HG03439 (cell line): Measurements from ENCODE around the gene USP40.

Experiments used
- ATAC-seq: cut with Tn5 transposase; IDR thresholded peaks from one replicate; pipeline ENCODE4 v1.9.1; 2021; ENCODE audit warnings: mild to moderate bottlenecking, moderate library complexity; ENCODE audit not compliant: unreplicated experiment

USP40 gene

DNA sequence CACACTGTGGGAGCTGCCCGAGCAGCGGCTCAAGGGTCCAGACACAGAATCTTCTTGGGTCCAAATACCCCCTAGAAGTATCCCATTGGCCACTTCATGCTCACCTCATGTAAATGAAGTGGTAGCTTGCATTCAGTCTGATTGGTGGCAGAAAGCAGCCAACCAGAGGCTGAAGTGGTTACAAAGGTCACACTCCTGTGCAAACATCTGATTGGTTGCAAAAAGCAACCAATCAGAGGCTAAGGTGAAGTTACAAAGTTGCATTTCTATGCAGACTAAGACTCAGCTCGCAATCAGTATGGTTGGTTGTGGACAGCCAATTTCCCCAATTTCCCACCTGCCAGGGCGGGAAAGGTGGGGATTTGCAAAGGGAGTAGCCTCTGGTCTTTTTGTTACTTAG lies 118.0 kb downstream of the USP40 start:
- ATAC-seq = no peak

DNA sequence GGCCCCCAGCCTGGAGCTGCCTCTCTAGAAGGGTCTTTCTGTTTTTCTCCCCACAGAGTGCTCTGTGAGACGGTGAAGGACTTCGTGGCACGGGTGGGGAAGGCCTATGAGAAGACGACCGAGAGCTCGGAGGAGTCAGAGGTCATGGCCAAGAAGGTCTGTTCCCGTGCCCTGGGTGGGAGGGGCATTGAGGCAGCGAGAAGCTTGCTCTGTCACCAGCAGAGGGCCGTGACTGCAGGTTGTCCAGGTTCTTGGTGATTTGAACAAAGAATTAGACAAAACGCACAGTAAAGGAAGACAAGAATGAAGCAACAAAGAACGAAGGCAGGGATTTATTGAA lies 118.4 kb downstream of the USP40 start:
- ATAC-seq = no peak

DNA sequence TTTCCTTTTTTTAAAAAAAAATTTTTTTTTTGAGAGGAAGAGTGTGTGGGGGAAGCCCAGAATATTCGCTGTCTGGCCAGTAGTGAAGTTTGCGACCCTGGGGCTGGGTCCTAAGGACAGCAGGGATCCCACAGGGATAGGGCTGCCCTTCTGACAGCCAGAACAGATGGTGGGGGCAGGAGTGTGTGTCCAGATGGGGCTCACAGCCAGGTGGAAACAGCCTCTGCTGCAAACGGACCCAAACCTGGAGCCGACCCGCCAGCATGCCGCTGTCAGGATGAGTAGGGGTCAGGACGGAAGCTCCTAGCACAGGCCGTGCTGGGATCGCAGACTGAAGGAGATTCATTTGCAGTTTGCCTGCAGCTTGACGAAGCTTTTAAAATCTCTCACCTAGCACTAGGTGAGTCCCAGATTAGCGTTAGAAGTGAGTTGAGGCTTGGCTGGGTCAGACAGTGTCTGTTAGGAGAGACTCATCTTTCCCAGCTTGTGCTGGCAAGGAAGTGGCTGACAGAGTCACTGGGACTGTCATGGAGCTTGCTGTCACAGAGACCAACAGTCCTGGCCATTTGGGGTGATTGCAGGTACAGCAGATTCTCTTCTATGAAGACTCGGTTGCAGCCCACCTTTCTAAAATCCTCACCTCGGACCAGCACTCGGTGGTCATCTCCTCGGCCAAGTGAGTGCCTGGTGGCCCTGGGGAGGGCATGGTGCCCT lies 118.9 kb downstream of the USP40 start:
- no peak for ATAC-seq

DNA sequence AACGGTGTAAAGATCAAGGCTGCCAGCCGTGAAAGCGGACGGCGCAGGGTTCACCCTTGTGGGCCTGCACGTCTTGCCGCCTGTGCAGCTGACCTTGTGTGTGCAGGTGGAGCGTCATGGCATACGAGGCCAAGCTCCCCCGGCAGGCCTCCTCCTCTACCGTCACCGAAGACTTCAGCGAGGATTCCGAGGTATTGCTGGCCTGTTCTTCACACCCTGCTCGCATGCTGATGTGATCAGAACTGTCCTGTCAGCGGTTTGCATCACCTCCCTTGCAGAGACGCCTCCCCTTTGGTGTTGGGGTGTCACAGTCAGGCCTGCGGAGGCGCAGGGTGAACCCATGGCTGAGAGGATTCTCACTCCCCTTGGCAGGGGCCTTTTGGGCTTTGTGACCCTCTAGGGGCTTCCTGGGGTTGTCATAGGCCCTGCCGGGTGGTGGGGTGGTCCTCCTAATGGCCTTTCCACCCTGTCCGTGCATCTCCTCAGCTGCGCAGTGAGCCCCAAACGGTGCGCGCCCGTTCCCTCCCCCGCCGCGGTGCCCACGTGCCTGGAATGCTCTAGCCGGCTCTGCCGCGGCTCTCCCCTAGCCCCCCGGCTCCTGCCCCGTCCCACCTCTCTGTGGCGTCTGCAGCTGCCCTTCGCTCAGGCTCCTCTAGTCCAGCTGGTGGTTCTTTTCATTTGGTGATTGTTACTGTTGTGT lies 119.8 kb downstream of the USP40 start:
- ATAC-seq = no peak

DNA sequence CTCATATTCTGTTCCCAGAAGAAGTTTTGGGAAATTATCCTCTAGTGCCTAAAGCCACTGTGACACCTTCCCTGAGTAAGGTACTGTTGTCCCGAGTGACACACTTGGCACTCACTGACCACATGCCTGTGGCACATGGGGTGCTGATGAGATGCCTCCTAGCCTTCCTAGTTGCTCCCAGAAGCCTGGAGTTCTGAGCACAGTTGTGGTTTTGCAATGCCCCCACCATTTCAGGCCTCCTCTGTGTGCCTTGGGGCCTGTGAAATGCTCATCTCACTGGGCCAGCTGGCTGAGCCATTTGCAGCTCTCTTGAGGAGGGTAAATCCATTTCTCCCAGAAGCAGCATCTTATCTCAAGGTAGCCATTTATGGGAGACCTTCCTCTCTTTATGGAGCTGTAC lies 120.5 kb downstream of the USP40 start:
- no peak for ATAC-seq

DNA sequence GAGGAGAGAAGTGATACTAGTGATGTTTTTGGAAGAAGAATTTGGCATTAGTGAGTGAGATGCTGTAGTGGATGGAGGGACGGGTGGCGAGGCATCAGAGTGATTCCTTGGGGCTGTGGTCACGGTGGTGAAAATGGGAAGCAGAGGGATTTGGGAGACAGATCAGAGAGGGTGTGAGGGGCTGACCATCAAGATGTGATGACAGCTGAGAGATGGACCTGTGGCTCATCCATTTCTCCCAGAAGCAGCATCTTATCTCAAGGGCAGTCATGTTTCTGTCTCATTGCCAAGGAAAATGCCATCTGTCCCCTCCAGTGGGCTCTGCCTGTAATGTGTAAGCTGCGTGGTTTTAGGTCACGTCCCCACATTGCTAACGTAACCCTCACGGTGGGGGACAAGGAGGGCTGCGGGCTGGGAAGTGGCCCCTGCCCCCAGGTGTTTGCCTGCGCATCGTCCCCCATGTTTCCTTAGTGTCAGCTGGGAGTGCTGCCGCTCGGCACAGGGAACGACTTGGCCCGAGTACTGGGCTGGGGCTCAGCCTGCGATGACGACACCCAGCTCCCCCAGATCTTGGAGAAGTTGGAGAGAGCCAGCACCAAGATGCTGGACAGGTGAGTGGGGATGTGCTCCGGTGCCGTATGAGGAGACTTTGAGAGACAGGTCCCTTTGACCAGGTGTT lies 121.3 kb downstream of the USP40 start:
- ATAC-seq = no peak

DNA sequence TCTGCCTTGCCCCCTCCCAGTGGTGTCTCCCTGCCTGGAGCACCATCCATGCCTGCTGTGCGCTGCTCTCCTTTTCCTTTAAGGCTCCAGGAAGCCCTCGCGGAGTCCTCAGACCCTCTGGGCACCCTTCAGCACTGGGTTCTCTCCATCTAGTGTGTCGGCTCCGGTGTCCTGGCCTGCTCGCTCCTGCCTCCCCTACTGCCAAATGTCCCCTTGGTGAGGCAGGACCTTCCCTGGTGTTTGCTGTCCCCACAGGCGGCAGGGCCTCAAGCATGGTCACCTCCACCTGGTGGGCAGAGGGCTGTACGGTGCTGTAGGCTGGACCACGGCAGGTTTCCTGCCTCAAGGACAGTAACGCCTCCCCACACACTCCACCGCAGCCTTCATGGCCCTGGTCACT lies 122.1 kb downstream of the USP40 start:
- ATAC-seq = no peak

DNA sequence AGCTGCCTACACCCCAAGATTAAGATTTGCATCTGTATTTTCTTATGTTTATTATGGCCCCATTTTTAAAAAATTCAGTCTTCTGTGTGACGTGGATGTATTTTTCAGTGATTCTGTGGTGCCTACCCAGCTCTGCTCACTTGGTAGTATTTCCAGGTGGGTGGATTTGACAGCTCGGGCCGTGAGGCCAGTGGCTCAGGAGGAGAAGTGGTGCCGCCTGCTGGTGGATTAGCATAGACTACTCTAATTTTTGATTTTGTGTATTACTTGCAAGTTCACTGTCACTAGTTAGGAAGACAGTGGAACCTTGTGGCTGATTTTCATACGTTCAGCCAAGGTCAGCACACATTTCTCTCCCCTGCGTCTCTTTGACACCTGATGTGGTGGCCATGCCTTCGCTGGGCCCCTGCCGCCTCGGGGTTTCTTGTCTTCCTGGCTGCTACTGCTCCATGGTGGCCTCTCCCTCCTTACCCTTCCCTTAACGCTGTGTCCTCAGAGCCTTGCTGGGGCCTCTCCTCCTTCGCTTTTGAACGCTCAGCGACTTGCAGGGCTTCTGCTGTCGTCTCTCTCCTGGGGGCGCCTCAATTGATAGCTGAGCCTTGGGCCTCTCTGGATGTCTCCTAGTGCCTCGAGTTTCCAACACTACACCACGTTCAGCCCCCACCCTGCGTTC lies 122.9 kb downstream of the USP40 start:
- ATAC-seq = no peak

DNA sequence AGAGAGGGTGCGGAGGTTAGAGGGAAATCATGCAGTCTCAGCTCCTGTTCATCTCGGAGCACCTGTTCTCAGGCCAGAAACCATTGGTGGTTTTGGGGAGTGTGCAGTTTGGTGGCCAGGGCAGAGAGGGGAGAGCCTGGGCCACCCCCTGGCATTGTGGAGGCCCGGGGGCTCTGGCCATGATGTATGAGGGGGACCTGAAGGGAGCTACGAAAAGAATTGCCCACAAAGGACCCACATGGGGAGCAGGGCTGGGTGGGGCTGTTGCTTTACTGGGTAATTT lies 124.6 kb downstream of the USP40 start:
- no peak for ATAC-seq

DNA sequence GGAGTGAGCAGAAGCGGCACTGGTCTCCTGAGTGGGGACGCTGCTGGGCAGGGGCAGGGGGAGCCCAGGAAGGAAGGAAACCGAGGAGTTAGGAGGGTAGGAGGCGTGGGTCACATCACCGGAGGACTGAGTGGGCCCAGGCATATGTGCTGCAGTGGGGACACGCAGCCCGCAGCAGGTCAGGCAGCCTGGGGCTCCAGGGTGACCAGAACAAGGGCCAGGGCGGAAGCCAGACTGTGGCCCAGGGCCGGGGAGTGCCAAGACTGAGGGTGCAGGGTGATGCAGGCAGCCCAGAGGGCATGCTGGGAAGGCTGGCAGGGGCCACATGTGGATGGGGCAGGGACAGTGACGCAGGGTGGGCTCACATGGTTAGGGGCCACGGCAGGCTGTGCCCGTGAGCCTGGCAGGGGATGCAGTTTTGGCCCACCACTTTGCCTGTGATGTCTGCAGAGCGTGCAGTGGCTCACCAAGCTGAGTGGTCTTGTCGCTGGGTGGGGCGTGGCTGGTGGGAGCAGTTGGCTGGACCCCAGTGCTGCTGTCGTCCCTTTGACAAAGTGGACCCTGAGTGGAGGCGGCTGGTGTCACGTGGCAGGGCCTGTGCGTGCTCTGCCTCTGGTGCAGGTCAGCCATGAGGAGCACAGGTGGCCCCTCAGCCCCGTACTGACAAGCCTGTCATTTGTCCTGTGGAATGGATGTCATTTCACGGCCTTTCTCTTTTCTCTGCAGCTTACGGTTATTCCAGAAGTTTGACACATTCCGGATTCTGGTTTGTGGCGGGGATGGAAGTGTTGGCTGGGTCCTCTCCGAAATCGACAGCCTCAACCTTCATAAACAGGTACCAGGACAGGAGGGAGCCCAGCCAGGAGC lies 125.2 kb downstream of the USP40 start:
- no peak for ATAC-seq

DNA sequence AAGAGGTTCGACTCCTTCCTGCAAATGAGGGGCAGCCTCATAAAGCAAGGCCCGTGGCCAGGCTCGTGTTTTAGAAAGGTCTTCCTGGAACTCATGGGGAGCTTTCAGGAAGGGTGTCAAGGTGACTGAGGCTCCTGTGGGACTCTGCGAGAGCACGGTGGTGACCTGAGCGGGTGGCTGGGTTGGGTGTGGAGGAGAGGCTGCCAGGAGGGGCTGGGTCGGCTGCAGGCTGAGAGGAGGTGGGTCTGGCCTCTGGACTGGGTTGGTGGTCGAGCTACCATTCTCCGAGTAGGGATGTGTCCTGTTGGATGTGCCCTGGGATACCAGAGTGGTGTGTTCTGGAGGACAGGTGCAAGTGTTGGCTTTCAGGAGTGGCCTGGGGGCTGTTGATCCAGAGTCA lies 125.9 kb downstream of the USP40 start:
- no peak for ATAC-seq

DNA sequence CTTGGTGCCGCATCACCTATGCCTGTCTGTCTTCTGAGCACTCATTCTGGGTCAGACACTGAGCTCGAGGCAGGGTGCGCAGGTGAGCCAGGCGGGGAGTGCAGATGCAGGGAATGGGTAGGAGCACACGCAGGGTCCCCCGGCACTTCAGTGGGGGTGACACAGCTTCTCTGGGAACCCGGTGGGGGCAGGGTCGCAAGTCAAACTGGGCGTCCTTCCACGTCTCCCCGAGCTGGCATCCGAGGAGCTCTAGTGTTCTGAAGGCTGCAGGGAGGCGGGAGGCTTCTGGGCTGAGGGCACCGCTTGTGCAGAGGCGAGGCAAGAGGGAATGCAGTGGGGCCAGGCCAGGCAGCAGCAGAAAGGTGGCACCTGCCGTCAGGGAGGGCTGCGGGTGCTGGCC lies 126.3 kb downstream of the USP40 start:
- ATAC-seq = no peak

DNA sequence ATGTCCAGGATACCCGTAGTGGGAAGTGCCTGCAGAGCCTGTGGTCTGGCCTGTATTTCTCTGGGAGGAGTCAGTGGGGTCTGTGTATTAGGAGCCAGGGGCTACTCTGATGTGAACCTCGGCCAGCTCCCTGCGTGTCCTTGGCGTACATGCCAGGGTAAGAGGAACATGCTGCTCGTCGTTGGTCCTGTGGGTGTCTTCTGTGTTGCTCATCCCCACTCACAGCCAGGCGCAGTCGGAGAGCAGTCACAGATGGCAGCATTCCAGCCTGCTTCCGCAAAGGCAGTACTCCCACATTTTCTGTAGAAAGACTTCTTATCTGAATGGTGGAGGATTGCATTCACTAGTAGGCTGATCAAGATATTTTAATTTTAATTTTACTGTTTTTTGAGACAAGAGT lies 127.4 kb downstream of the USP40 start:
- ATAC-seq = no peak

DNA sequence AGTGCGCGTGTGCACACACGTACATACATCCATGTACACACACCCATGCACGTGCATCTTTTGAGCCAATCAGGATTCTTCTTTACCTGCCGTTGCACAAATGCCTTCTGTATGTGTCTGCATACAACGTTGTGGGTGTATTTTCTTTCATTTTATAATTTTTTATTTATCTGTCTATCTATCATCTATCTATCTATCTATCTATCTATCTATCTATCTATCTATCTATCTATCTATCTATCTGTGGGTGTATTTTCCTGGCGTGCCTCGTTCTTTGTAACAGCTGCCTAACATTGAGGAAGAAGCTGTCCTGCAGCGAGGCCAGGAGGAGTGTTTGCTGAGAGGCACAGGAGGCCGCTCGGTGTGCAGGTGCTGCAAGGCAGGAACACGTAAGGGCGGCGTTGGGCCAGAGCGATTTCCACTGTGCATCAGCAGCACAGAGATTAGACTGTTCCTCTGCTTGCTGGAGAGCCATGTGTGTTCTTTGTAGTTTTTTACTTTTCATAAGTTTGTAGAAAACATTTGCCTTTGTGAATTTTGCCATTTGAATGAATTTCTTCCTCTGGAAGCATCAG lies 127.9 kb downstream of the USP40 start:
- no peak for ATAC-seq

DNA sequence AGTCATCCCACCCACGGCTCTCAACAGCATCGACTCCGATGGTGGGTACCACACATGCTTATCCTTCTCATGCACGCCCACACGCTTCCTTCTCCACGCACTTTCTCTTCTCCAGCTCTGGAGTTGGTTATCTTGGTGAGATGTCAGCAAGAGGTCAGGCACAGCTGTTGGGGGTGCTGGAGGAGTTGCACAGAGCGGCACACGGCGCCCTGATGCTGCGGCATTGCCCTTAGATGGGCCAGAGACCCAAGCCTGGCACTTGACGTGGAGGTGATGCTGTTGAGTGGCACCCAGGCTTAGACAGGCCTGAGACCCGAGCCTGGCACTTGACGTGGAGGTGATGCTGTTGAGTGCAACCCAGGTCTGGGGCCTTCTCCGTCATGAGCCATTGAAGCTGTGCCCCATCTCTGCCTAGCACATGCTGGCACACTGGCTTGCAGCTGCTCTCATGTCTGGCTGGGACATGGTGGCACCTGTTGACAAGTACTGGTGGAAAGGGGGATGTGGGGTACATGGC lies 129.1 kb downstream of the USP40 start:
- no peak for ATAC-seq

DNA sequence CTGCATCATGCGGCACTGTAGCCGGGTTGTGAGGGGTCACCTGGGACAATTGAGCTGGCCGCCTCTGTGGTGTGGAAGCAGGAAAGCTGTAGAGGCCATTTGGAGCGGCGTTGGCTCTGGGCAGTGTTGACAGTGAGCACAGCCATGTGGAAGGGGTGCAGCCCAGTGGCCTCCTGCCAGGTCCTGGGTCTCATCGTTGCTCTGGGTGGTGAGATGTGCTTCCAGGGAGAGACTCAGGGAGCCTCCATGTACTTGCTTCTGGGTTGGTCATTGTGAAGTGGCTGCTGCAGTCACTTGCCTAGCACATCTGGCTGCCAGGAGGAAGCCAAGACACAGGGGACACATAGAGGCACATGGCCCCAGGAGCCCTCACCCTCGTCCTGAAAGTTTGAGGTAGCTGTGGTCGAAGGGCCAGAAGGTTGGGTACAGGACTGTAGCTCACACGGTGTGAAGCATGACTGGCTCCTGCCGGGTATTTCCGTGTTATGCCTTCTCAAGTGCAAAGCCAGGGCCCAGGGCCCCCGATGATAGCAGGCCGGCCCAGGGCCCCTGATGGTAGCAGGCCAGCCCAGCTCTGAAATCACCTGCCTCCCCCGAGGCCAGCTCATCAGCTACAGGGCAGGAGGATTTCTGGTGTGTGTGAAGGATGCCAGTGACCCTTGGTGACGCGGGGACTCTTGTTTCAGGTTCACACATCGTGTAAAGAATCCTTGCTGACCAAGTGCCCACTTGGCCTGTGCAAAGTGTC lies 129.7 kb downstream of the USP40 start:
- no peak for ATAC-seq

DNA sequence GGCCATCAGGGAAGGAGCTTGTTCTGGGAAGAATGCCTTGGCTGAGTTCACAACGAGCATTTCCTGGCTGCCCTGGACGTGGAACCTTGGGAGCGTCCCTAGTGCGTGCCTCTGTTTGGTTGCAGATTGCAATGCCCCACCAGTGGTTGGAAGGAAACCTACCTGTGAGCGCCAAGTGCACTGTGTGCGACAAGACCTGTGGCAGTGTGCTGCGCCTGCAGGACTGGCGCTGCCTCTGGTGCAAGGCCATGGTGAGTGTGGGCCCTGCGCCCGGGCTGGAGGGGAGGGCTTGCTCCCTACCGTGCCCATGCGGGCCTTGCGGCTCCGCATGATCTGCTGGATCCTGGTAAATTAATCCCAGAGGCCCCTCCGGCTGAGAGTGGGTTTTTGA lies 130.4 kb downstream of the USP40 start:
- no peak for ATAC-seq

DNA sequence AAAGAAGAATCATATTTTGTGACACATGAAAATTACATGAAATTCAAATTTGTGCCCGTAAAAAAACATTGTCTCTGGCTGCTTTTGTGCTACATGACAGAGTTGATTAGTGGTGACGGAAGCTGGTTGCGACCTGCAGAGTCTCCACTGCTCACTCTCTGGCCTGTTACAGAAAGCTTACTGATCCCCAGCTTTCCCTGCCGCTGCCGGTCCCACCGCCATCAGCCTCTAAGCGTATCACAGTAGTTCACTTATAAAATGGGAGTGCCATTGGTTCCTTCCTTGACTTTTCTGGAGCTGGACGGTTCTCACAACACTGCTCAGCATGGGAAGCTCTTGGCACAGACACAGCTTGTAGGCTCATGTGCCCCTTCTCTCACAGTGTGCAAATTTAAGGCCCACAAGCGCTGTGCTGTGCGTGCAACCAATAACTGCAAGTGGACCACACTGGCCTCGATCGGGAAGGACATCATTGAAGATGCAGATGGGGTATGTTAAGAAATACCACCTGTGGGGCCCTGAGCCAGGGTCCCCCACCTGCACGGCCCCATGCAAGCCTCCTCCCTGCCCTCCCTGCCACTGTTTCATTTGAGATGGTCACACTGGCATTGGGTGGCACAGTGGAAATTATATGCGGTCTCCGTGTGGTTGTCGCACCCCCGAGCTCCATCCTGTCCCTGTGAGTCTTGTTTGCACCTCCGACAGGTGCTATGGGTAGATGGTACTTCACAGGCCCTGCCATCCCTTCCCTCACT lies 131.0 kb downstream of the USP40 start:
- ATAC-seq = no peak

DNA sequence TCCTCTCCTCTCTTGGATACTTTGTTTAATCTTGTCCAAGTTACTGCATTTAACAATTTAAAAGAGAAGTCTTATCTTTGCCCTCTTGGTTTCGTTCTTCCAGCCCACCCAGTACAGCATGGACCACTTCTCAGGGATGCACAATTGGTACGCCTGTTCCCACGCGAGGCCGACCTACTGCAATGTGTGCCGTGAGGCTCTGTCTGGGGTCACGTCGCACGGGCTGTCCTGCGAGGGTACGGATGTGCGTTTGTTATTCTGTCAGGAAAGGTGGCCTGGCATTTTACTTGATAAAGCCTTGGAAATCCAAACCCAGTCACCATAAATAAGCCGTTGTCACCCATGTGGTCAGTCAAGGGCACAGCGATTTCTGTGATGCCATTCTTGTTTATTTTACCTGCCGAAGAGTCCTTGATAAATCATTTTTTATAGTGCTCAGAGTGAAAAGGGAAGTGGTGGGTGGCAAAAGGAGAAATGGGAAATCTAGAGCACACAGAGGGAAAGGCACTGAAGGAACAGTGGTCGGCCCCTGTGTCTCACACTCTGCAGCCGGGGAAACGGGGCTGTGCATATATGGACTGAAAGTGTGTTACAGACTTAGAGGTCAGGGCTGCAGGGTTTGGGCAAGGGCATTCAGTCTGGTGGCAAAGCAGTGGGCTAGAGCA lies 131.8 kb downstream of the USP40 start:
- no peak for ATAC-seq
